Kidney (tissue), 14 donors: ENCODE data around the gene ABLIM2. TPM values are rescaled to one million over a fixed set of nuclear protein-coding genes. Genes with fewer than 3 reads are reported as not detected.

ENCODE experiments used
- DNase-seq, 5 donors: peaks; one replicate each; pipeline ENCODE4 v3.0.0-alpha.2; 2013 to 2020
- FAIRE-seq: peaks from 2 replicates; lab custom pipeline; 2012; peaks lifted over from hg19 to GRCh38; lab: Jason Lieb, UNC
- H3K27ac ChIP-seq, 2 donors: one replicate each; pipeline ENCODE4 v1.7.0; 2013; ENCODE audit warnings: low read depth in 2 of 2, low read length in 2 of 2, inconsistent platforms in 1 of 2
- H3K27me3 ChIP-seq: one replicate; pipeline ENCODE4 v1.7.1; 2013; ENCODE audit warnings: low read length, inconsistent platforms; ENCODE audit not compliant: control insufficient read depth, insufficient read depth
- H3K36me3 ChIP-seq, 3 donors: one replicate each; pipeline versions ENCODE4 v1.7.0 to v1.7.1; 2013; ENCODE audit warnings: low read length in 3 of 3, control low read depth in 1 of 3, inconsistent platforms in 1 of 3; ENCODE audit not compliant: insufficient read depth in 3 of 3, control insufficient read depth in 2 of 3
- H3K4me1 ChIP-seq, 3 donors: one replicate each; pipeline versions ENCODE4 v1.7.0 to v1.7.1; 2013; ENCODE audit warnings: low read length in 3 of 3, inconsistent platforms in 1 of 3, low read depth in 1 of 3; ENCODE audit not compliant: control insufficient read depth in 2 of 3, insufficient read depth in 2 of 3
- H3K4me3 ChIP-seq, 3 donors: one replicate each; pipeline versions ENCODE4 v1.7.0 to v1.8.1; 2013; ENCODE audit warnings: low read length in 3 of 3, control low read depth in 1 of 3, inconsistent platforms in 1 of 3
- H3K9ac ChIP-seq, 3 donors: one replicate each; pipeline versions ENCODE4 v1.7.0 to v1.7.1; 2013; ENCODE audit warnings: low read length in 3 of 3, control low read depth in 1 of 3, inconsistent platforms in 1 of 3
- H3K9me3 ChIP-seq, 3 donors: one replicate each; pipeline versions ENCODE4 v1.7.0 to v1.7.1; 2013; ENCODE audit warnings: low read length in 3 of 3, control low read depth in 1 of 3, inconsistent platforms in 1 of 3; ENCODE audit not compliant: control insufficient read depth in 2 of 3, insufficient read depth in 1 of 3
- intact Hi-C: fragments of 100-400 bp; cut with DNase I; formaldehyde crosslinking; loops from one replicate; pipeline ENCODE4 v1.11.1; 2022
- polyA plus RNA-seq: library from polyadenylated mRNA; stranded (reverse); fragments of 350-450 nt; fragmentation: Illumina TruSeq; extraction: RNeasy Lipid Tissue Mini Kit (QIAGEN cat#74804); gene quantifications from one replicate; pipeline ENCODE4 v1.2.3, GENCODE V29; 2014; ENCODE audit warnings: low read depth, low replicate concordance; ENCODE audit not compliant: insufficient read depth
- total RNA-seq: library from RNA; stranded (reverse); fragmentation: NEBNext Ultra II Directional; extraction: Animal tissue kit (Norgen Biotek cat#: 25700); gene quantifications from one replicate; pipeline ENCODE4 v1.2.1, GENCODE V29; 2021
- TF ChIP-seq, protein P1 (sequence below): IDR thresholded peaks from 3 replicates; pipeline ENCODE4 v1.5.1; 2012; ENCODE audit warnings: mild to moderate bottlenecking, moderate library complexity, borderline replicate concordance; ENCODE audit not compliant: insufficient read depth; ENCODE audit errors: extremely low read depth
- donor health status: control.
- donor health status: control.
- donor health status: control.
- donor health status: control.
- donor health status: control.
- donor health status: DM: yes; HTN: yes; CAD: no.
- donor health status: Normal renal cell carcinoma (clear cell type).

The ABLIM2 gene
- total and polyA plus RNA-seq, 2 donors from 2014 or later = 9.5 to 23.3 TPM

DNA sequence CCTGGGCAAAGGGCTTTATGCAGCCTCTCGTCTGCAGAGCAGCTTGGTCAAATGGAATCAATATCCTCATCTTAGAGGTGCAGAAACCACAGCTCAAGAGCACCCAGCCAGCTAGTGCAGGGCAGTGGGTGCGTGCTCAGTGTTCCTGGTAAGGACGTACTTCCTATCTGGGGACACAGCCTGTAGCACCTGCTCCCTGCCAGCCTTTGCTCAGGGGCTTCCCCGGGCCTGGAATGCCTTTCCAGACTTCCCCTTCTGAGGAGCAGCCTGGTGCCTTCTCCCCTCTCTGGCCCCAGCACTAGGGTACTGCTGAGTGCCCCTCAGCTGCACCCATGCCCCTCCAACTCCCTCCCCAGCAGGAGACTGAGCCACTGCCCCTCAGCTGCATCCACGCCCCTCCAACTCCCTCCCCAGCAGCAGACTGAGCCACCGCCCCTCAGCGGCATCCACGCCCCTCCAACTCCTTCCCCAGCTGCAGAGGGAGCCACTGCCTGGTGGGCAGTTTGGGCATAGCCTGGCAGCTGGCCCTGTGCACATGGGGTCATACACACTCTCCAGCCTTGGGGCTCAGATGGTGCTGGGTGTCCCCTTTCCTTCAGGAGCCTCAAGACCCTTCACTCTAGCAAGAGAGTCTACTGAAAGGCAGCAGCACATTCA, 176.7 kb downstream of the ABLIM2 start:
- Histone ChIP-seq H3K4me3 (no peak overlapping the region), H3K9ac (no peak overlapping the region), H3K27ac (no peak overlapping the region), H3K27me3 (no peaks in the 10 kb centered on the region), H3K4me1 (peaks cover 2 to 12% (median 9%) of the 10 kb centered on the region in 3 donors), H3K36me3 (no peaks in the 10 kb centered on the region), H3K9me3 (no peaks in the 10 kb centered on the region)
- TF ChIP-seq, protein P1, sequence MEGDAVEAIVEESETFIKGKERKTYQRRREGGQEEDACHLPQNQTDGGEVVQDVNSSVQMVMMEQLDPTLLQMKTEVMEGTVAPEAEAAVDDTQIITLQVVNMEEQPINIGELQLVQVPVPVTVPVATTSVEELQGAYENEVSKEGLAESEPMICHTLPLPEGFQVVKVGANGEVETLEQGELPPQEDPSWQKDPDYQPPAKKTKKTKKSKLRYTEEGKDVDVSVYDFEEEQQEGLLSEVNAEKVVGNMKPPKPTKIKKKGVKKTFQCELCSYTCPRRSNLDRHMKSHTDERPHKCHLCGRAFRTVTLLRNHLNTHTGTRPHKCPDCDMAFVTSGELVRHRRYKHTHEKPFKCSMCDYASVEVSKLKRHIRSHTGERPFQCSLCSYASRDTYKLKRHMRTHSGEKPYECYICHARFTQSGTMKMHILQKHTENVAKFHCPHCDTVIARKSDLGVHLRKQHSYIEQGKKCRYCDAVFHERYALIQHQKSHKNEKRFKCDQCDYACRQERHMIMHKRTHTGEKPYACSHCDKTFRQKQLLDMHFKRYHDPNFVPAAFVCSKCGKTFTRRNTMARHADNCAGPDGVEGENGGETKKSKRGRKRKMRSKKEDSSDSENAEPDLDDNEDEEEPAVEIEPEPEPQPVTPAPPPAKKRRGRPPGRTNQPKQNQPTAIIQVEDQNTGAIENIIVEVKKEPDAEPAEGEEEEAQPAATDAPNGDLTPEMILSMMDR = no peak
- intact Hi-C loops = loop anchor here (10.0 kb wide), 1 partner anchor 177 kb away; no protein-coding TSS in a partner anchor
- DNase-seq (no peak), FAIRE-seq (no peak)

DNA sequence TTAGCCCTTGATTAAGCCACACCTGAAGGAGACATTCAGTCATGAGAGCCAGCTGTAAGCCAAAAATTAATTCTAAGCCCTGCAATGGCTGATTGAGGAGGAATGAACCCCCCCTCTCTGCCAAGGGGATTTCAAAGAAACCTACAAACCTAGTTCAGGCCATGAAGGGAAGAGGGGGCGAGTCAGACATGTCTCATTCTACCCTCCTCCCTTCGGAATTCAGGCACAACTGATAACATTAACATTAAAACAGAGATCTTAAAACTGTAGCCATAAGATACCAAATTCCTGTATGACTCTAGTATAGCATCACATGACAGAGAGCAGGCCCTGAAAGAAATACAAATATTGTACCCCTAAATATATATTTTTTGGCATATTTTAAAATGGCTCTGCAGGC, 178.6 kb downstream of the ABLIM2 start:
- intact Hi-C loops = loop anchor here (10.0 kb wide), 1 partner anchor 175 kb away; no protein-coding TSS in a partner anchor
- no peak for FAIRE-seq
- Histone ChIP-seq H3K4me1 (no peaks in the 10 kb centered on the region), H3K4me3 (no peak overlapping the region), H3K27me3 (no peaks in the 10 kb centered on the region), H3K9ac (no peak overlapping the region), H3K36me3 (no peaks in the 10 kb centered on the region), H3K27ac (no peak overlapping the region), H3K9me3 (peaks cover 0 to 3% (median 0%) of the 10 kb centered on the region in 3 donors)
- TF ChIP-seq, protein P1 = no peak
- DNase-seq = no peak

DNA sequence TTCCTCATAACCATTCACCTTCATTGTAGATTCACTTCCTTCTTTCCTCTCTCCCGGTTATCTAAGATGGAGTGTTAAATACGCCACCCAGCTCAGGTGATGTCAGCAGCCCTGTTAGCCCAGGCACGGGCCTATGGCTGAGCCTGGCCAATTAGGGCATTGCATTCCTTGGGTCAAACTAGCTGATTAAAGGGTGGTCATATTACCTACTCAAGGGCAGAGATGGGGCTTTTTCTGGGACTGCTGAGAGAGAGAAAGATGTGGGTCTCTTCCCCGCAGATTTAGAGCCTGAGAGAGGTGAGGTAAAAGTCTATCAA, 179.0 kb downstream of the ABLIM2 start:
- intact Hi-C loops = no loop called here
- Histone ChIP-seq H3K4me3 (no peak overlapping the region), H3K36me3 (no peaks in the 10 kb centered on the region), H3K9me3 (peaks cover 0 to 3% (median 0%) of the 10 kb centered on the region in 3 donors), H3K27me3 (no peaks in the 10 kb centered on the region), H3K9ac (no peak overlapping the region), H3K4me1 (no peaks in the 10 kb centered on the region), H3K27ac (no peak overlapping the region)
- TF ChIP-seq, protein P1 = no peak
- DNase-seq (no peak), FAIRE-seq (no peak)
